Activated CD4-positive, alpha-beta T cell treated with anti-CD3 and anti-CD28 coated beads for 1 hour (primary cell): ENCODE measurements around the gene MYCT1.

Experiments used
- DNase-seq: peaks from one replicate; pipeline ENCODE4 v3.0.0-alpha.2; 2020

The MYCT1 gene

DNA sequence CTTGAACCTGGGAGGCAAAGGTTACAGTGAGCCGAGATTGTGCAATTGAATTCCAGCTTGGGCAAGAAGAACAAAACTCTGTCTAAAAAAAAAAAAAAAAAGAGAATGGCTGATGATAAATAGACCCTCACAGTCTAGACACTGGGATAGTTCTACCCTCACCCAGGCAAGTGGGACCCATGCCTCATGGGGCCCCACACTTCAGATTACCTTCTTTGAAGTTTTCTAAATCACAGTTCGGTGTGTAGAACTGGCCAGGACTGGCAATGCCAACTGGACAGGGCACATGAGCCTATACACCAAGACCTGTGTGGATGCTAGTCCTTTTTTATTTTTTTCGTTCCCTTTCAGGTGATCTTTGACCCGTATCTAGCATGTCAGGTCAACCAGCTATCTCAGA is 28.6 kb downstream of the MYCT1 start:
- no peak for DNase-seq

DNA sequence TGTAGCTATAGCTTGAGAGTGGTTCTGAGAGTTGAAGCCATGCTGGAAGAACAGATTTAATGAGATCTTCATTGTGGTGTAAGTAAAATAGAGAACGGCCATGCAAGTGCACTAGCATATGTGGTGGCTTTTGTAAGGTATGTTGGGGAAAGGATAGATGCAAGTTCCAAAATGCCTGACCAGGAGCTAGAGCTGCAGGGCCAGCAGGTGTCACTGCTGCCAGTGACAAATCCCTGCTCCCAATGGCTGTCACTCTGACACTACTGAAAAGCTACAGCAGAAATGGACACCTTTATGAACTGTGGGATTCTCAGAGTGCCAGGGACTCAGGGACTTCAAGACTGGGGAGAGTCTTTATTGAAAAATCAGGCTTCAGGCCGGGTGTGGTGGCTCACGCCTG is 29.8 kb downstream of the MYCT1 start:
- no peak for DNase-seq

DNA sequence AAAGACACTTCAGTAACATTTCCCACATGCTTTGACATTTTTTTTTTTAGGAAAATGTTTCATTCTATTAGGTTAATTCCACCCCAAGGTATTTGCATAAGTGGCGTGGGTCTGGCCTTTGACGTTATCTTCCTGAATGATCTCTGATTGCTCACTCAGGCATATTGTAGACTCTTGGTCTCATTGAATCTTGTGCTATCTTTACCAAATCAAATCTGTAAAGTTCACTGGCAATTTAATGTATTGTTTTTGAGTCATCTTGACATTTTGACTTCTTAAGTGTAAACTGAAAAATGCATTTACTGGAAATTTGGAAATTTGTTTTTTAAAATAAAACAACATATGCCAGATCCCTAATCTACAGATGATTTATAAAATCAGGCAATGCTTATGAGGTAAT is 36.9 kb downstream of the MYCT1 start:
- no peak for DNase-seq

DNA sequence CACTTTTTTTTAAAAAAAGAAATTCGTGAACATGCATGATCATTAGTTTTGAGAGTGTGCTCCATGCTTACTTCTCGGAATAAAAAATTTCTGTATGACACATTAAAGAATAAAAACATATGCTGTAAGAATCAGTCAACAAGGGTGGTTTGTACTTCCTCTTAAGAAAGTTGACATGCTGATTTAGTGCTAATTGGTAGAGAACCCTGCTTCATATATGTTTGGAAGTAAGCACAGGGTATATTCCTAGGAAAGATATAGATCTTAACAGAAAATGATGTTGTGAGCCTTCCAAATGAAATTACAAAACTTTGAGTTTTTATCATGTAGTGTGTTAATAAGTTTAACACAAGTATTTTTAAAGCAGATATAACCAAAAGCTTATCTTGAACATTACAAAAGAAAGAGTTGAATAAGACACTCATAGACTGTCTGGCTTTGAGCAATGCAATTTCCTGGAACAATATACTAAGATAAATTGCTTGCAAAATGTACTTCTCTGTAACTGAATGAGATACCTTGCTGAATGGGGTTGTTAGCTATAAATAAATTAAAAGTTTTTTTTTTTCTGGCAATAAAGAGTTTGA is 39.1 kb downstream of the MYCT1 start:
- DNase-seq: no peak

DNA sequence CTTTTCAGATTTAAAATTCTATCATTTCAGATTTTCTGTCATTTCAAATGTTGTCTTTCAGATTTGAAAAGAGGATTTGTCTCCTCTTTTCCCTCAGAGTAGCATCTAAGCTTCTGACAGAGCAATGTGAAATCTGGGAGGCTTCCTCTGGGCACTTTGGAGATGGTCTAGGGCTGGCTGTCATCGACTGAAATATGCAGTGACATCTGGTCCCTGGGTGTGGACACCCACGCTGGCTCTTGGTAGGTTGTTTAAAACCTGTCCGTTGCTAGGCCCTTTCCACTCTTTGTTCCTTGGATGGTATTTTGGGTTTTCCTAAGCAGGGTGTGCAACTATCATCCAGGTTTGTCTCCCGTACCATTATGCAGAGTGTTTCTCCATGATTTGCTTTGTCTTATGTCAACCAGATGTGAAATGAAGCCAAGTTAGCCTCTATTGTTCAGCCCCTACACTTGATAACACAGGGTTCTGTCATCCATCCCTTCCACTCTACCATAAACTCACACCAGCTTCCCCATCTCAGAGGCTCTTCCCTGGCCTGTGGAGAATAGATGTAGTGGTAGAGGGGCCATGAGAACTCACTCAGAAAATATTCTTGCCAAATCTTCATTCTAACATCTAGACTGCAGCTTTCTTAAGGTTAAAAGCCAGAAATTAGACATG is 47.9 kb downstream of the MYCT1 start:
- DNase-seq: no peak

DNA sequence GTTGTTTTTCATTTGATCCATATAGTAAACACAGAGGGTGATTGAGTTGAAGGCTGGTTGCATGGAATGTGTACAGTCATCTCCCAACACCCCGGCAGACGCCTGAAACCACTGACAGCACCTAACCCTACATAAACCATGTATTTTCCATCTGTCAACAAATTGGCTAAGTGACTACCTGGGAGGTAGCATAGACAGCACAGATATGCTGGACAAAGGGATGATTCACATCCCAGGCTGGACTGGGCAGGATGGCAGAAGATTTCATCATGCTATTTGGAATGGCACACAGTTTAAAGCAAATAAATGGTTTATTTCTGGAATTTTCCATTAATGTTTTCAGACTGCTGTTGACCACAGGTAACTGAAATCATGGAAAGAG is 48.5 kb downstream of the MYCT1 start:
- DNase-seq: no peak

DNA sequence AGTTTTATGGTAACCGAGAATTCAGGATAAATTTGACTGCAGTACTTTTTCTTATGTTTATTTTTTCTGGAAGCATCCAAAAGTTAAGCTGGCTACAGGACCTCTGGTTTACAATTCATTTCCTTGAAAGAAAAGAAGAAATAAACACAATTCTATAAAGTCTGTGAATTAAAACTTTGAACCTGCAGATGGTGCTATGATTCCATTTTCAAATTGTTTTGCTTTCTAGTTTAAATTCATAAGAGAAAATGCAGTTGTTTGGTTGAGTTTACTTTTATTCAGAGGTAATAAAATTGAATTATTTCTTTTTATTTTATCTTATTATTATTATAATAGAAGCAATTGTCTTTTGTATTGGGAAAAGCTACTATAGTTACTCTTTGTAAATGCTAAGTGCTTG is 51.1 kb downstream of the MYCT1 start:
- no peak for DNase-seq

DNA sequence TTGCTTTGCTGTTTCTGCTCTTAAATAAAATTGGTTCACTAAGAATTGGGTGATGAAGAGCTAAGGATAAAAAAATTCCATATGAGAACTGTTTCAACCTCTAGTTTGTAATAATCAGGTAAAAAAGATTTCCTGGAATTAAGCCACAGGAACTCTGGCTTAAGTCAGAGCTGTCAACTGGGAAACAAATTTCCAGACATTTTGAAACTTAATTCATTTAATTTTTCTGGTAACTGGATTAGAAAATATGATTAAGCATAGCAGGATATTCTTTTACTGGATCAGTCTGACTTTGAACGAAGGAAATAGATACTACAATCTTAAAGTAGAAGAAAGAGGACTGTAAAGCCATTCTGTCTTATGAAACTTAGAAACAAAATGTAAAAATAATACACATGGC is 51.6 kb downstream of the MYCT1 start:
- DNase-seq: no peak

DNA sequence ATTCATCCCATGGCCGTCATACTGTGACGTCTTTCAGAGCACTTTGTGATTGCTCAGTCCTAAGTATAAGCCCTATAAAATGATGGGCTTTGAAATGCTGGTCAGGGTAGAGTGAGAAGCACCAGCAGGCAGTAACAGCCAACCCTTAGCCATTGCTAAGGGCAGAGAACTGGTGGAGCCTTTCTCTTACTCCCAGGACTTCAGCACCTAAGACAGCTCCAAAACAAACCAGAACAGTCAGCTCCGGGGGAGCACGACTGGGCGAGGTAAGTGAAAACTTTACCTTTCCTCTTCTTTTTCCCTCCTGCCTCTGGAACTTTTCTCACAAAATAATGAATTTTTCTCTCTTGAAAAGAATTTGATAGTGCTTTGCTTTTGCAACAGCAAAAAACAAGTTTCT is 53.0 kb downstream of the MYCT1 start, which contains the start of gene VIP:
Gene VIP (plus strand): TSS at position 104 of the 400 bp plus-strand sequence. CDS start 1,381 bp downstream, outside the sequence.
- DNase-seq: no peak

DNA sequence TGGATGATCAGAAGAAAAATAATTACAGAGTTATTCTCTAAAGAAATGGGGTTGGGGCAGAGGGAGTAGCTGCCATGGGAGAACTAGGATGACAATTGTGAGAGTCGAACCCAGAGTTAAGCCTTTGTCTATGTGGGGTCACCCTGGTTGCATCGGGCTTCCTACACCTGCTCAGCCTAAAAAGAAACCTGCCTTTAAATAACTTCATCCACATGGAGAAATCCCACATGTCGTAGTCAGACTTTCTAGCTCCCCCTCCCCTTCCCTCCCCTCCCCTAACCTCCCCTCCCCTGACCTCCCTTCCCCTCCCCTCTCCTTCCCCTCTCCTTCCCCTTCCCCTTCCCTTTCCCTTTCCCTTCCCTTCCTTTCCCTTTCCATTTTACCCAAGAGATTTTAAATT is 67.6 kb downstream of the MYCT1 start:
- no peak for DNase-seq

DNA sequence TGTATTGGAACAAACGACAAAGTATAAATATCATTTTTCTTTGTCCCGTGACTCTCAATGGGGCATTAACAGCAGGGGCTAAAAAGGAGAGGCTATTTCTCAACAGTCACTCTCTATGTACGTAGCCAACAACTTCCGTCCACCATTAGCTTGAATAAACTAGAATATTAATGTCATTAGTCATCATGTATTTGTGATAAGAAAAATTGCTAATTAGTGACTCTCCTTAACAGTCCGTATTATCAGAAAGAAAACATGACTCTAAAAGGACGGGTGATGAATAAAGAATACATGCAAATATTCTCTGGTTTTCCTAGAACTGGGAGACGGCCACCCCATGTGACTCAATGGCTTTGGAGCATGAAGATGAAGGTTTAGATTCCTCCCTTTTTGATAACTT is 71.5 kb downstream of the MYCT1 start:
- no peak for DNase-seq

DNA sequence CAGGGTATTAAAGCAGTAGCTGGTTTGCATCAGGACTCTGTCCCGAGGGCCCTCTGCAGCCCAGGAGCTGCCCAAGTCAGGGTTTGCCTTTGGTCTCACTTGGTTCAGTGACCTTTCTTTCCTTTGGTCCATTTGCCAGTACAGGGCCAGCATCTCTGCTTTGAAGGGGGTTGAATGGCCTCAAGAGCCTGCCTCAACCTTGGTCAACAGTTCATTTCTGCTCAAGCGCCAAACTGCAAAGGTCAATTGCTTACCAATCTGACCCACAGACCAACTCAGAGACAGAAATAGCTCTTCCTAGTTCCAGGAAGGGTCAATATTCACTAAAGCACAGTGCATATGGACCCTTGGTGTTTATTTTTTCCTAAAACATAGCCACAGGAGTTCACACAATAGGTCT is 72.3 kb downstream of the MYCT1 start:
- no peak for DNase-seq

DNA sequence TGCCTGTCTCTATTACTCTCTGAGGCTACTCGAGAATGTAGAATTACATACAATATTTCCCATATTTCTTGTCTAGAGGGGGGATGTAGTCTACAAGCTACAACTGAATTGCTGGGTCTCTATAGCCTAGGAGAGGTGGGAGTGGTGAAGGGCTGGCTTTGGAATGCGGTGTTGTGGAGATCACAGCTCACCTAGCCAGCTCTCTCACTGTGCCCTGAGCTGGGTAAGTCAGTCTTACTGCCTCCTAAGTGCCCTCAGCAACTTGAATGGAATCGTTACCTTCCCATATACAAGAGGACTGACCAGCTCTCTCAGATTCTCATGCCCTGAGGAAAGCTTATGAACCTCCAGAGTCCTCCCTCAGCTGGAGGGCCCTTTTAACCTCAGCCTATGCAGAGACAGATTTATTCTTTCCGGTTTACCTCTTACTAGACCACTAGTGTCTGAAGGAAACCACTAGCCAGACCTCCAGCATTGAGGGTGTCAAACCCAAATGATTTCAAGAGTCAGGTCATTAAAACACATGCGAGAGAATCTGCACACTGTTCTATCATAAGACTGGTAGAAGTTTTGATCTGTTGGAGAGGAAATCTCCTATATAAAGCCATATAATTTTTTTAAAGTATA is 73.5 kb downstream of the MYCT1 start:
- DNase-seq: no peak
